H1 (cell line): Measurements from ENCODE around the gene STXBP6. TPM values are rescaled to one million over a fixed set of nuclear protein-coding genes. Genes with fewer than 3 reads are reported as not detected.

Experiments
- CTCF ChIA-PET: fragments of 300-600 bp; sonication (Branson Sonifier 250); formaldehyde crosslinking; loops from one replicate; lab custom pipeline; 2021; ENCODE audit not compliant: partially characterized antibody; lab: Charles Lee
- POLR2A ChIA-PET: fragments of 300-600 bp; sonication (Branson Sonifier 250); formaldehyde crosslinking; loops from one replicate; lab custom pipeline; 2021; ENCODE audit warnings: inconsistent platforms; ENCODE audit not compliant: partially characterized antibody; lab: Charles Lee
- DNase-seq, 2 experiments: peaks; one replicate each; pipeline versions ENCODE4 v3.0.0 to v3.0.0-alpha.2; 2010 to 2022; ENCODE audit warnings: low spot score in 2 of 2, low read depth in 1 of 2, mixed read lengths in 1 of 2
- FAIRE-seq: peaks from 2 replicates; lab custom pipeline; 2011; peaks lifted over from hg19 to GRCh38; lab: Jason Lieb, UNC
- H2AFZ ChIP-seq: 2 replicates; pipeline ENCODE4 v1.8.1; 2012; ENCODE audit warnings: low read length, inconsistent platforms
- H2AK5ac ChIP-seq: 2 replicates; pipeline ENCODE4 v1.6.1; 2013; ENCODE audit warnings: low read depth, low read length
- H2BK120ac ChIP-seq: replicated peaks from 2 replicates; pipeline ENCODE3; 2013; ENCODE audit warnings: low read depth, low read length, inconsistent platforms
- H2BK12ac ChIP-seq: 2 replicates; pipeline ENCODE4 v1.6.1; 2013; ENCODE audit warnings: low read depth, low read length
- H2BK15ac ChIP-seq: 2 replicates; pipeline ENCODE4 v1.6.1; 2013; ENCODE audit warnings: low read length
- H2BK20ac ChIP-seq: 2 replicates; pipeline ENCODE4 v1.6.1; 2013; ENCODE audit warnings: low read length
- H2BK5ac ChIP-seq: 2 replicates; pipeline ENCODE4 v1.6.1; 2013; ENCODE audit warnings: low read depth, low read length
- H3K14ac ChIP-seq: 2 replicates; pipeline ENCODE4 v1.6.1; 2013; ENCODE audit warnings: inconsistent platforms; ENCODE audit not compliant: insufficient read length
- H3K18ac ChIP-seq: 2 replicates; pipeline ENCODE4 v1.6.1; 2013; ENCODE audit warnings: low read length; ENCODE audit errors: extremely low read depth
- H3K23ac ChIP-seq: 2 replicates; pipeline ENCODE4 v1.6.1; 2013; ENCODE audit warnings: inconsistent platforms; ENCODE audit not compliant: insufficient read length
- H3K23me2 ChIP-seq: 2 replicates; pipeline ENCODE4 v1.6.1; 2013; ENCODE audit warnings: low read depth, low read length
- H3K27ac ChIP-seq: 2 replicates; pipeline ENCODE4 v1.6.1; 2011; ENCODE audit warnings: low read depth, low read length, inconsistent platforms
- H3K27me3 ChIP-seq, 4 experiments: replicated peaks in 1 of 4; 1 replicate in 1 of 4; 2 replicates in 3 of 4; pipeline versions ENCODE4 v1.6.1 to v1.8.1; 2011 to 2013; ENCODE audit warnings: low read length in 3 of 4, mild to moderate bottlenecking in 3 of 4, inconsistent platforms in 2 of 4, mixed read lengths in 2 of 4, moderate library complexity in 1 of 4; ENCODE audit not compliant: control insufficient read depth in 3 of 4, insufficient read depth in 3 of 4; ENCODE audit errors: extremely low read depth in 1 of 4
- H3K36me3 ChIP-seq, 4 experiments: 2 replicates each; pipeline versions ENCODE4 v1.6.1 to v1.8.1; 2011 to 2013; ENCODE audit warnings: mild to moderate bottlenecking in 4 of 4, low read length in 3 of 4, moderate library complexity in 2 of 4, control low read depth in 1 of 4, inconsistent platforms in 1 of 4; ENCODE audit not compliant: insufficient read depth in 4 of 4, control insufficient read depth in 2 of 4
- H3K4ac ChIP-seq: replicated peaks from 2 replicates; pipeline ENCODE3; 2013; ENCODE audit warnings: low read length, low read depth, mixed read lengths, inconsistent platforms; ENCODE audit not compliant: insufficient read length
- H3K4me1 ChIP-seq, 4 experiments: replicated peaks in 1 of 4; 1 replicate in 1 of 4; 2 replicates in 3 of 4; pipeline versions ENCODE4 v1.6.1 to v1.8.1; 2011 to 2013; ENCODE audit warnings: low read length in 3 of 4, inconsistent platforms in 2 of 4, mixed read lengths in 1 of 4; ENCODE audit not compliant: insufficient read depth in 4 of 4, control insufficient read depth in 3 of 4
- H3K4me2 ChIP-seq, 2 experiments: 2 replicates each; pipeline versions ENCODE4 v1.6.1 to v1.8.1; 2011 to 2013; ENCODE audit warnings: low read depth in 2 of 2, low read length in 2 of 2, control low read depth in 1 of 2, inconsistent platforms in 1 of 2, mild to moderate bottlenecking in 1 of 2; ENCODE audit not compliant: insufficient read depth in 1 of 2
- H3K4me3 ChIP-seq, 4 experiments: fragments of 200-600, 300-600 bp in 1 of 4; sonication (generic), shearing (Covaris generic), sonication (Bioruptor Twin) in 1 of 4; 2 replicates each; pipeline versions ENCODE4 v1.5.1 to v1.8.1; 2011 to 2016; ENCODE audit warnings: low read length in 4 of 4, low read depth in 3 of 4, control low read depth in 2 of 4, inconsistent platforms in 2 of 4, mild to moderate bottlenecking in 2 of 4, mixed read lengths in 1 of 4, moderate library complexity in 1 of 4; ENCODE audit not compliant: insufficient read depth in 2 of 4; ENCODE audit errors: extremely low read depth in 1 of 4
- H3K56ac ChIP-seq: replicated peaks from 2 replicates; pipeline ENCODE3; 2013; ENCODE audit warnings: low read depth, mild to moderate bottlenecking, mixed read lengths, low read length, inconsistent platforms; ENCODE audit not compliant: insufficient read length
- H3K79me1 ChIP-seq: 2 replicates; pipeline ENCODE4 v1.6.1; 2013; ENCODE audit warnings: low read depth, low read length, control low read depth
- H3K79me2 ChIP-seq, 2 experiments: 2 replicates each; pipeline versions ENCODE4 v1.6.1 to v1.8.1; 2012 to 2013; ENCODE audit warnings: low read length in 2 of 2, mild to moderate bottlenecking in 2 of 2, inconsistent platforms in 1 of 2; ENCODE audit not compliant: insufficient read depth in 2 of 2, control insufficient read depth in 1 of 2
- H3K9ac ChIP-seq, 4 experiments: replicated peaks in 1 of 4; 1 replicate in 1 of 4; 2 replicates in 3 of 4; pipeline versions ENCODE4 v1.6.1 to v1.8.1; 2011 to 2013; ENCODE audit warnings: low read depth in 3 of 4, low read length in 3 of 4, control low read depth in 2 of 4, mild to moderate bottlenecking in 2 of 4, moderate library complexity in 2 of 4, inconsistent platforms in 1 of 4; ENCODE audit errors: extremely low read depth in 1 of 4
- H3K9me3 ChIP-seq, 2 experiments: 2 replicates each; pipeline versions ENCODE4 v1.6.1 to v1.8.1; 2012 to 2013; ENCODE audit warnings: mild to moderate bottlenecking in 2 of 2, moderate library complexity in 2 of 2, control low read depth in 1 of 2, inconsistent platforms in 1 of 2, low read depth in 1 of 2, low read length in 1 of 2, mixed read lengths in 1 of 2; ENCODE audit not compliant: insufficient read depth in 2 of 2
- H4K20me1 ChIP-seq, 2 experiments: replicated peaks in 1 of 2; 2 replicates each; pipeline versions ENCODE3 to v1.8.1; 2011 to 2013; ENCODE audit warnings: inconsistent platforms in 2 of 2, low read length in 2 of 2, mild to moderate bottlenecking in 1 of 2; ENCODE audit not compliant: insufficient read depth in 2 of 2, control insufficient read depth in 1 of 2
- H4K5ac ChIP-seq: 2 replicates; pipeline ENCODE4 v1.6.1; 2013; ENCODE audit warnings: low read length, low read depth, mixed read lengths, inconsistent platforms; ENCODE audit not compliant: insufficient read length
- H4K8ac ChIP-seq: 2 replicates; pipeline ENCODE4 v1.8.0; 2013; ENCODE audit warnings: mild to moderate bottlenecking, moderate library complexity, low read length, inconsistent platforms; ENCODE audit not compliant: insufficient read depth; ENCODE audit errors: extremely low read depth
- H4K91ac ChIP-seq: replicated peaks from 2 replicates; pipeline ENCODE3; 2013; ENCODE audit warnings: low read length, mixed read lengths, inconsistent platforms; ENCODE audit not compliant: insufficient read length
- BCL11A ChIP-seq, 2 experiments: IDR thresholded peaks; one replicate each; pipeline ENCODE4 v1.6.1; 2011; ENCODE audit warnings: low read depth in 2 of 2, low read length in 2 of 2, mild to moderate bottlenecking in 2 of 2
- CBX5 ChIP-seq: fragments of 300-800, 300-1000 bp; sonication (generic); IDR thresholded peaks from 2 replicates; pipeline ENCODE4 v1.7.1; 2016; ENCODE audit warnings: antibody characterized with exemption, low read length, low read depth
- EZH2 ChIP-seq: fragments of 200-600 bp; sonication (generic); IDR thresholded peaks from 2 replicates; pipeline ENCODE4 v1.7.1; 2012; ENCODE audit warnings: low read depth, mild to moderate bottlenecking, moderate library complexity, low read length, inconsistent platforms; ENCODE audit not compliant: severe bottlenecking
- FOSL1 ChIP-seq: IDR thresholded peaks from 2 replicates; pipeline ENCODE4 v1.6.1; 2011; ENCODE audit warnings: mild to moderate bottlenecking, low read depth, low read length, moderate library complexity; ENCODE audit not compliant: insufficient read depth
- JUND ChIP-seq: IDR thresholded peaks from 2 replicates; pipeline ENCODE4 v1.6.1; 2011; ENCODE audit warnings: mild to moderate bottlenecking, improper control_type of control experiment, low read length
- KDM4A ChIP-seq: IDR thresholded peaks from one replicate; pipeline ENCODE4 v1.7.1; 2012; ENCODE audit warnings: low read depth, mild to moderate bottlenecking, moderate library complexity, low read length, inconsistent platforms; ENCODE audit not compliant: severe bottlenecking
- KDM5A ChIP-seq: fragments of 200-600 bp; IDR thresholded peaks from 2 replicates; pipeline ENCODE4 v1.7.1; 2012; ENCODE audit warnings: mild to moderate bottlenecking, low read length, inconsistent platforms, mixed read lengths
- MAFK ChIP-seq: IDR thresholded peaks from 2 replicates; pipeline ENCODE4 v1.6.1; 2012; ENCODE audit warnings: low read depth, mild to moderate bottlenecking, improper control_type of control experiment, low read length
- RAD21 ChIP-seq, 2 experiments: IDR thresholded peaks in 1 of 2; conservative IDR thresholded peaks in 1 of 2; 2 replicates each; pipeline ENCODE4 v1.6.1; 2011; ENCODE audit warnings: low read depth in 2 of 2, low read length in 2 of 2, improper control_type of control experiment in 1 of 2, inconsistent platforms in 1 of 2, mild to moderate bottlenecking in 1 of 2, moderate library complexity in 1 of 2
- SAP30 ChIP-seq: fragments of 300-600 bp; sonication (generic); IDR thresholded peaks from 2 replicates; pipeline ENCODE4 v1.7.1; 2012; ENCODE audit warnings: low read length, moderate library complexity, mild to moderate bottlenecking, inconsistent platforms; ENCODE audit not compliant: insufficient read depth, insufficient replicate concordance
- SIX5 ChIP-seq: IDR thresholded peaks from 2 replicates; pipeline ENCODE4 v1.6.1; 2011; ENCODE audit warnings: mild to moderate bottlenecking, low read depth, low read length
- USF2 ChIP-seq: IDR thresholded peaks from 2 replicates; pipeline ENCODE4 v1.6.1; 2011; ENCODE audit warnings: low read length, improper control_type of control experiment
- WGBS, 2 experiments: shearing (Covaris generic) in 1 of 2; methylation state at CpG; one replicate each; pipeline versions ENCODE4 v1.1.6 to v1.1.7; 2013 to 2015; ENCODE audit warnings: low lambda C conversion rate in 2 of 2, mixed read lengths in 2 of 2, inconsistent platforms in 1 of 2, low coverage in 1 of 2, missing lambda C conversion rate in 1 of 2; ENCODE audit not compliant: insufficient replicate concordance in 2 of 2, insufficient coverage in 1 of 2, insufficient read length in 1 of 2; ENCODE audit errors: extremely low coverage in 1 of 2, missing lambda C conversion rate in 1 of 2; 5-methylcytosine and 5-hydroxymethylcytosine counted together
- polyA plus RNA-seq, 7 experiments: library from polyadenylated mRNA; depleted of rRNA in 3 of 7; stranded (reverse) in 5 of 7; unstranded in 2 of 7; fragments of >200 nt in 5 of 7; fragments of 200-250 nt in 2 of 7; gene quantifications; 1 replicate in 5 of 7; 2 replicates in 1 of 7; 4 replicates in 1 of 7; pipeline versions ENCODE4 v1.2.1 to v1.2.3, GENCODE V29; 2011 to 2013; ENCODE audit warnings: missing spikeins in 2 of 7, mixed read lengths in 2 of 7
- total RNA-seq: library from RNA; stranded (reverse); fragmentation: NEBNext Ultra II Directional; extraction: Animal tissue kit (Norgen Biotek cat#: 25700); gene quantifications from 2 replicates; pipeline ENCODE4 v1.2.1, GENCODE V29; 2021

The STXBP6 gene
- total and polyA plus RNA-seq, 2 of the 8 experiments (the other 6 are each of a cell fraction or from before 2014, with no cell fraction given): 9.4 to 18.1 TPM

DNA sequence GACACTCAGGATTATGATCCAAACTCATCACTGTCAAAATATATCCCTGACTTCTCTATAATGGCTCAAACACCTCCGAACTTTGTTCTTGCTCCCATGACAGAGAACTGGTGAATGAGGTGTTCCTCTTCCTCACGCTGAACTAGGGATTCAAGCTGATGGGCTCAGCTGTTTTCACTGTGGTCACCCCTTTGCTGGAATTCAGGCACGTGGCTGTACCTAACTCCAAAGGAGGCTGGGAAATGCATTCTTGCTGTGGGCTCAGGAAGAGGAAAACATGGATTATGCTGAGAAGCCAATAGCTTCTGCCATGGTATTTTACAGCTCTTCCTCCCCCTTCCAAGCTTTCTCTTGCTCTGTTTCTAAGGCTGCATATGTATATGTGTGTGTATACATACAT is 43.9 kb downstream of the STXBP6 start:
- H3K36me3 ChIP-seq: no peaks in the 10 kb centered on the region
- no peak overlapping the region for H3K27ac ChIP-seq
- H3K79me2 ChIP-seq: no peaks in the 10 kb centered on the region; a peak in 1 of 4 replicates
- CTCF ChIA-PET: interaction anchor here (0.8 to 2.1 kb wide), 2 partner anchors 14 to 199 kb away, joined by 3 to 6 read pairs; no protein-coding TSS in a partner anchor
- no peaks in the 10 kb centered on the region for H3K23me2 ChIP-seq
- no peak overlapping the region for H4K91ac ChIP-seq
- no peak overlapping the region for H3K56ac ChIP-seq
- H3K4me3 ChIP-seq: no peak overlapping the region
- no peak overlapping the region for H3K14ac ChIP-seq
- H4K8ac ChIP-seq: no peak overlapping the region
- no peak overlapping the region for H4K5ac ChIP-seq
- H3K4me1 ChIP-seq: peaks cover 0 to 14% (median 4%) of the 10 kb centered on the region in 4 experiments; a peak in 4 of 7 replicates
- no peak overlapping the region for H2BK15ac ChIP-seq
- DNase-seq (no peak), FAIRE-seq (no peak)
- H3K79me1 ChIP-seq: 0 out of 2 replicates have a peak, but pooled peaks cover 2% of the 10 kb centered on the region
- no peak overlapping the region for H3K23ac ChIP-seq
- H3K4ac ChIP-seq: no peak overlapping the region
- no peaks in the 10 kb centered on the region for H4K20me1 ChIP-seq
- POLR2A ChIA-PET: no interaction called here
- H3K9ac ChIP-seq: no peak overlapping the region
- no peak overlapping the region for H3K18ac ChIP-seq
- H2AFZ ChIP-seq: no peak overlapping the region
- no peak overlapping the region for H2AK5ac ChIP-seq
- no peak overlapping the region for H2BK20ac ChIP-seq
- no peak overlapping the region for H2BK120ac ChIP-seq
- 90% methylated on average over 3 of the region's 3 CpGs; no CpG with 5 or more reads in 1 of the 2 experiments for WGBS, 2 experiments
- H3K4me2 ChIP-seq: no peak overlapping the region
- no peak overlapping the region for H2BK5ac ChIP-seq
- no peaks in the 10 kb centered on the region for H3K27me3 ChIP-seq
- H3K9me3 ChIP-seq: no peaks in the 10 kb centered on the region
- H2BK12ac ChIP-seq: no peak overlapping the region
- no peak for TF ChIP-seq USF2
- no peak for TF ChIP-seq FOSL1
- TF ChIP-seq EZH2: no peak
- TF ChIP-seq CBX5: no peak
- no peak for TF ChIP-seq SAP30
- TF ChIP-seq SIX5: no peak
- no peak for TF ChIP-seq KDM4A
- TF ChIP-seq KDM5A: no peak
- no peak for TF ChIP-seq RAD21 (IDR thresholded peaks at IDR 0.05 in 1 of 2, conservative IDR thresholded peaks at IDR 0.05 in 1 of 2; ENCODE audit: low read depth in 2 of 2, low read length in 2 of 2)
- no peak for TF ChIP-seq JUND
- no peak for TF ChIP-seq BCL11A (IDR thresholded peaks at IDR 0.05; ENCODE audit: low read depth in 2 of 2, low read length in 2 of 2)
- TF ChIP-seq MAFK: no peak
